ENCODE data around the gene MREG. TPM values are rescaled to one million over a fixed set of nuclear protein-coding genes. Genes with fewer than 3 reads are reported as not detected.

The MREG gene
- total and polyA plus RNA-seq, 2 experiments from 2014 or later: 19.4 to 25.3 TPM

DNA sequence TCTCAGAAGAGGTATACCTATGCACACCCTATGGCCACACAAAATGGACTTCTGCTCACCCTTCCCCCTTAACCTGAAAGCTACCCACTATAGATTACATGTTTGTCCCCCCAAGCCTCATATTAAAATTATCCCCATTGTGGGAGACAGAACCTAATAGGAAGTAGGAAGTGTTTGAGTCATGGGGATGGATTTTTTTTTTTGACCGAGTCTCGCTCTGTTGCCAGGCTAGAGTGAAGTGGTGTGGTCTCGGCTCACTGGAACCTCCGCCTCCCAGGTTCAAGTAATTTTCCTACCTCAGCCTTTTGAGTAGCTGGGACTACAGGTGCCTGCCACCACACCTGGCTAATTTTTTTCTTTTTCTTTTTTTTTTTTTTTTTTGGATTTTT lies 98.6 kb downstream of the MREG start:
- no peak for DNase-seq (ENCODE audit: low spot score)

More for the DNA sequence above, 98.6 kb downstream of the MREG start:
- Histone ChIP-seq H3K4me1 (ENCODE audit: insufficient read depth) (peaks cover 27% of the 10 kb centered on the region), H3K27ac (ENCODE audit: low read depth) (no peak overlapping the region), H3K4me2 (no peak overlapping the region), H3K4me3 (no peak overlapping the region), H3K36me3 (ENCODE audit: insufficient read depth) (no peaks in the 10 kb centered on the region; the same call in 1 of the 2 replicates), H2AFZ (no peak overlapping the region; the same call in 1 of the 2 replicates), H3F3A (replicated peaks; ENCODE audit: low read depth) (peaks cover 5% of the 10 kb centered on the region; the same call in 1 of the 2 replicates), H4K20me1 (replicated peaks; ENCODE audit: insufficient read depth) (no peaks in the 10 kb centered on the region), H3K79me2 (replicated peaks; ENCODE audit: insufficient read depth) (no peaks in the 10 kb centered on the region), H3K27me3 (ENCODE audit: insufficient read depth) (no peaks in the 10 kb centered on the region), H3K9me2 (ENCODE audit: insufficient read depth) (0 out of 2 replicates have a peak, but pooled peaks cover 1% of the 10 kb centered on the region)
- Mint-ChIP-seq H3K36me3 (ENCODE audit: low read depth) (peaks cover 3% of the 10 kb centered on the region; the same call in 2 of the 3 replicates), H3K4me1 (peaks cover 32% of the 10 kb centered on the region), H3K27me3 (ENCODE audit: insufficient read depth, low read depth, poor library complexity) (peaks cover 2% of the 10 kb centered on the region), H3K27ac (no peak overlapping the region), H3K4me3 (no peak overlapping the region), H3K9me3 (0 out of 3 replicates have a peak, but pooled peaks cover 3% of the 10 kb centered on the region)
- TF ChIP-seq ZNF114 (CRISPR knock-in tag; IDR thresholded peaks at IDR 0.05): no peak
- TF ChIP-seq, protein P1, sequence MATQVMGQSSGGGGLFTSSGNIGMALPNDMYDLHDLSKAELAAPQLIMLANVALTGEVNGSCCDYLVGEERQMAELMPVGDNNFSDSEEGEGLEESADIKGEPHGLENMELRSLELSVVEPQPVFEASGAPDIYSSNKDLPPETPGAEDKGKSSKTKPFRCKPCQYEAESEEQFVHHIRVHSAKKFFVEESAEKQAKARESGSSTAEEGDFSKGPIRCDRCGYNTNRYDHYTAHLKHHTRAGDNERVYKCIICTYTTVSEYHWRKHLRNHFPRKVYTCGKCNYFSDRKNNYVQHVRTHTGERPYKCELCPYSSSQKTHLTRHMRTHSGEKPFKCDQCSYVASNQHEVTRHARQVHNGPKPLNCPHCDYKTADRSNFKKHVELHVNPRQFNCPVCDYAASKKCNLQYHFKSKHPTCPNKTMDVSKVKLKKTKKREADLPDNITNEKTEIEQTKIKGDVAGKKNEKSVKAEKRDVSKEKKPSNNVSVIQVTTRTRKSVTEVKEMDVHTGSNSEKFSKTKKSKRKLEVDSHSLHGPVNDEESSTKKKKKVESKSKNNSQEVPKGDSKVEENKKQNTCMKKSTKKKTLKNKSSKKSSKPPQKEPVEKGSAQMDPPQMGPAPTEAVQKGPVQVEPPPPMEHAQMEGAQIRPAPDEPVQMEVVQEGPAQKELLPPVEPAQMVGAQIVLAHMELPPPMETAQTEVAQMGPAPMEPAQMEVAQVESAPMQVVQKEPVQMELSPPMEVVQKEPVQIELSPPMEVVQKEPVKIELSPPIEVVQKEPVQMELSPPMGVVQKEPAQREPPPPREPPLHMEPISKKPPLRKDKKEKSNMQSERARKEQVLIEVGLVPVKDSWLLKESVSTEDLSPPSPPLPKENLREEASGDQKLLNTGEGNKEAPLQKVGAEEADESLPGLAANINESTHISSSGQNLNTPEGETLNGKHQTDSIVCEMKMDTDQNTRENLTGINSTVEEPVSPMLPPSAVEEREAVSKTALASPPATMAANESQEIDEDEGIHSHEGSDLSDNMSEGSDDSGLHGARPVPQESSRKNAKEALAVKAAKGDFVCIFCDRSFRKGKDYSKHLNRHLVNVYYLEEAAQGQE (IDR thresholded peaks at IDR 0.05; ENCODE audit: unreplicated experiment): no peak
- TF ChIP-seq, protein P2, sequence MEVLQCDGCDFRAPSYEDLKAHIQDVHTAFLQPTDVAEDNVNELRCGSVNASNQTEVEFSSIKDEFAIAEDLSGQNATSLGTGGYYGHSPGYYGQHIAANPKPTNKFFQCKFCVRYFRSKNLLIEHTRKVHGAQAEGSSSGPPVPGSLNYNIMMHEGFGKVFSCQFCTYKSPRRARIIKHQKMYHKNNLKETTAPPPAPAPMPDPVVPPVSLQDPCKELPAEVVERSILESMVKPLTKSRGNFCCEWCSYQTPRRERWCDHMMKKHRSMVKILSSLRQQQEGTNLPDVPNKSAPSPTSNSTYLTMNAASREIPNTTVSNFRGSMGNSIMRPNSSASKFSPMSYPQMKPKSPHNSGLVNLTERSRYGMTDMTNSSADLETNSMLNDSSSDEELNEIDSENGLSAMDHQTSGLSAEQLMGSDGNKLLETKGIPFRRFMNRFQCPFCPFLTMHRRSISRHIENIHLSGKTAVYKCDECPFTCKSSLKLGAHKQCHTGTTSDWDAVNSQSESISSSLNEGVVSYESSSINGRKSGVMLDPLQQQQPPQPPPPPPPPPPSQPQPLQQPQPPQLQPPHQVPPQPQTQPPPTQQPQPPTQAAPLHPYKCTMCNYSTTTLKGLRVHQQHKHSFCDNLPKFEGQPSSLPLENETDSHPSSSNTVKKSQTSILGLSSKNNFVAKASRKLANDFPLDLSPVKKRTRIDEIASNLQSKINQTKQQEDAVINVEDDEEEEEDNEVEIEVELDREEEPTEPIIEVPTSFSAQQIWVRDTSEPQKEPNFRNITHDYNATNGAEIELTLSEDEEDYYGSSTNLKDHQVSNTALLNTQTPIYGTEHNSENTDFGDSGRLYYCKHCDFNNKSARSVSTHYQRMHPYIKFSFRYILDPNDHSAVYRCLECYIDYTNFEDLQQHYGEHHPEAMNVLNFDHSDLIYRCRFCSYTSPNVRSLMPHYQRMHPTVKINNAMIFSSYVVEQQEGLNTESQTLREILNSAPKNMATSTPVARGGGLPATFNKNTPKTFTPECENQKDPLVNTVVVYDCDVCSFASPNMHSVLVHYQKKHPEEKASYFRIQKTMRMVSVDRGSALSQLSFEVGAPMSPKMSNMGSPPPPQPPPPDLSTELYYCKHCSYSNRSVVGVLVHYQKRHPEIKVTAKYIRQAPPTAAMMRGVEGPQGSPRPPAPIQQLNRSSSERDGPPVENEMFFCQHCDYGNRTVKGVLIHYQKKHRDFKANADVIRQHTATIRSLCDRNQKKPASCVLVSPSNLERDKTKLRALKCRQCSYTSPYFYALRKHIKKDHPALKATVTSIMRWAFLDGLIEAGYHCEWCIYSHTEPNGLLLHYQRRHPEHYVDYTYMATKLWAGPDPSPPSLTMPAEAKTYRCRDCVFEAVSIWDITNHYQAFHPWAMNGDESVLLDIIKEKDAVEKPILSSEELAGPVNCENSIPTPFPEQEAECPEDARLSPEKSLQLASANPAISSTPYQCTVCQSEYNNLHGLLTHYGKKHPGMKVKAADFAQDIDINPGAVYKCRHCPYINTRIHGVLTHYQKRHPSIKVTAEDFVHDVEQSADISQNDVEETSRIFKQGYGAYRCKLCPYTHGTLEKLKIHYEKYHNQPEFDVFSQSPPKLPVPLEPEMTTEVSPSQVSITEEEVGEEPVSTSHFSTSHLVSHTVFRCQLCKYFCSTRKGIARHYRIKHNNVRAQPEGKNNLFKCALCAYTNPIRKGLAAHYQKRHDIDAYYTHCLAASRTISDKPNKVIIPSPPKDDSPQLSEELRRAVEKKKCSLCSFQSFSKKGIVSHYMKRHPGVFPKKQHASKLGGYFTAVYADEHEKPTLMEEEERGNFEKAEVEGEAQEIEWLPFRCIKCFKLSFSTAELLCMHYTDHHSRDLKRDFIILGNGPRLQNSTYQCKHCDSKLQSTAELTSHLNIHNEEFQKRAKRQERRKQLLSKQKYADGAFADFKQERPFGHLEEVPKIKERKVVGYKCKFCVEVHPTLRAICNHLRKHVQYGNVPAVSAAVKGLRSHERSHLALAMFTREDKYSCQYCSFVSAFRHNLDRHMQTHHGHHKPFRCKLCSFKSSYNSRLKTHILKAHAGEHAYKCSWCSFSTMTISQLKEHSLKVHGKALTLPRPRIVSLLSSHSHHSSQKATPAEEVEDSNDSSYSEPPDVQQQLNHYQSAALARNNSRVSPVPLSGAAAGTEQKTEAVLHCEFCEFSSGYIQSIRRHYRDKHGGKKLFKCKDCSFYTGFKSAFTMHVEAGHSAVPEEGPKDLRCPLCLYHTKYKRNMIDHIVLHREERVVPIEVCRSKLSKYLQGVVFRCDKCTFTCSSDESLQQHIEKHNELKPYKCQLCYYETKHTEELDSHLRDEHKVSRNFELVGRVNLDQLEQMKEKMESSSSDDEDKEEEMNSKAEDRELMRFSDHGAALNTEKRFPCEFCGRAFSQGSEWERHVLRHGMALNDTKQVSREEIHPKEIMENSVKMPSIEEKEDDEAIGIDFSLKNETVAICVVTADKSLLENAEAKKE (CRISPR knock-in tag; IDR thresholded peaks at IDR 0.05): no peak
- TF ChIP-seq CREB1 (CRISPR knock-in tag; IDR thresholded peaks at IDR 0.05; ENCODE audit: low read depth): no peak
- TF ChIP-seq, protein P3, sequence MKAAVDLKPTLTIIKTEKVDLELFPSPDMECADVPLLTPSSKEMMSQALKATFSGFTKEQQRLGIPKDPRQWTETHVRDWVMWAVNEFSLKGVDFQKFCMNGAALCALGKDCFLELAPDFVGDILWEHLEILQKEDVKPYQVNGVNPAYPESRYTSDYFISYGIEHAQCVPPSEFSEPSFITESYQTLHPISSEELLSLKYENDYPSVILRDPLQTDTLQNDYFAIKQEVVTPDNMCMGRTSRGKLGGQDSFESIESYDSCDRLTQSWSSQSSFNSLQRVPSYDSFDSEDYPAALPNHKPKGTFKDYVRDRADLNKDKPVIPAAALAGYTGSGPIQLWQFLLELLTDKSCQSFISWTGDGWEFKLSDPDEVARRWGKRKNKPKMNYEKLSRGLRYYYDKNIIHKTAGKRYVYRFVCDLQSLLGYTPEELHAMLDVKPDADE (IDR thresholded peaks at IDR 0.05): no peak
- no peak for TF ChIP-seq ZNF331 (CRISPR knock-in tag; IDR thresholded peaks at IDR 0.05; ENCODE audit: low read depth)
- no peak for TF ChIP-seq NANOG (IDR thresholded peaks at IDR 0.05; ENCODE audit: borderline replicate concordance)
- no peak for TF ChIP-seq EZH2phosphoT487 (IDR thresholded peaks at IDR 0.05; ENCODE audit: unreplicated experiment)
- no peak for TF ChIP-seq JUNB (IDR thresholded peaks at IDR 0.05; ENCODE audit: unreplicated experiment)
- no peak for TF ChIP-seq POLR2AphosphoS5 (IDR thresholded peaks at IDR 0.05; ENCODE audit: low read depth)
- TF ChIP-seq STAT1 (IDR thresholded peaks at IDR 0.05; ENCODE audit: unreplicated experiment): no peak
- TF ChIP-seq, protein P4, sequence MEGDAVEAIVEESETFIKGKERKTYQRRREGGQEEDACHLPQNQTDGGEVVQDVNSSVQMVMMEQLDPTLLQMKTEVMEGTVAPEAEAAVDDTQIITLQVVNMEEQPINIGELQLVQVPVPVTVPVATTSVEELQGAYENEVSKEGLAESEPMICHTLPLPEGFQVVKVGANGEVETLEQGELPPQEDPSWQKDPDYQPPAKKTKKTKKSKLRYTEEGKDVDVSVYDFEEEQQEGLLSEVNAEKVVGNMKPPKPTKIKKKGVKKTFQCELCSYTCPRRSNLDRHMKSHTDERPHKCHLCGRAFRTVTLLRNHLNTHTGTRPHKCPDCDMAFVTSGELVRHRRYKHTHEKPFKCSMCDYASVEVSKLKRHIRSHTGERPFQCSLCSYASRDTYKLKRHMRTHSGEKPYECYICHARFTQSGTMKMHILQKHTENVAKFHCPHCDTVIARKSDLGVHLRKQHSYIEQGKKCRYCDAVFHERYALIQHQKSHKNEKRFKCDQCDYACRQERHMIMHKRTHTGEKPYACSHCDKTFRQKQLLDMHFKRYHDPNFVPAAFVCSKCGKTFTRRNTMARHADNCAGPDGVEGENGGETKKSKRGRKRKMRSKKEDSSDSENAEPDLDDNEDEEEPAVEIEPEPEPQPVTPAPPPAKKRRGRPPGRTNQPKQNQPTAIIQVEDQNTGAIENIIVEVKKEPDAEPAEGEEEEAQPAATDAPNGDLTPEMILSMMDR (conservative IDR thresholded peaks at IDR 0.05; ENCODE audit: low read depth in 2 of 2): no peak
- no peak for TF ChIP-seq EZH2 (IDR thresholded peaks at IDR 0.05; ENCODE audit: low read depth, unreplicated experiment)
- ATAC-seq: no peak

Data from GM23338 (cell line).